Calu3 (cell line): ENCODE data around the gene AKTIP. TPM values are rescaled to one million over a fixed set of nuclear protein-coding genes. Genes with fewer than 3 reads are reported as not detected.

Experiments
- BruUV-seq: library from RNA; stranded (reverse); fragments of 400-500 nt; replicated peaks from 2 replicates; lab custom pipeline; 2021; lab: Mats Ljungman, UMichigan
- CTCF ChIA-PET: fragments of 300-600 bp; sonication (Branson Sonifier 250); formaldehyde crosslinking; loops from one replicate; lab custom pipeline; 2022; ENCODE audit warnings: antibody characterized with exemption; lab: Charles Lee
- DNase-seq: peaks from one replicate; pipeline ENCODE4 v3.0.0; 2022
- H3K27ac Mint-ChIP-seq: one replicate; pipeline ENCODE4 v1.8.0; 2022; ENCODE audit warnings: mixed read lengths; ENCODE audit not compliant: unreplicated experiment
- H3K27me3 Mint-ChIP-seq: one replicate; pipeline ENCODE4 v1.8.0; 2022; ENCODE audit warnings: mixed read lengths; ENCODE audit not compliant: unreplicated experiment
- H3K36me3 Mint-ChIP-seq: one replicate; pipeline ENCODE4 v1.8.0; 2022; ENCODE audit warnings: mild to moderate bottlenecking, moderate library complexity, mixed read lengths; ENCODE audit not compliant: insufficient read depth, unreplicated experiment
- H3K4me1 Mint-ChIP-seq: one replicate; pipeline ENCODE4 v1.8.0; 2022; ENCODE audit warnings: mild to moderate bottlenecking, low read depth, mixed read lengths; ENCODE audit not compliant: unreplicated experiment
- H3K4me3 Mint-ChIP-seq: one replicate; pipeline ENCODE4 v1.8.0; 2022; ENCODE audit warnings: mild to moderate bottlenecking, low read depth, moderate library complexity, mixed read lengths; ENCODE audit not compliant: unreplicated experiment
- H3K9me3 Mint-ChIP-seq: one replicate; pipeline ENCODE4 v1.8.0; 2022; ENCODE audit warnings: low read depth, mixed read lengths; ENCODE audit not compliant: unreplicated experiment
- intact Hi-C: fragments of 100-400 bp; cut with micrococcal nuclease; formaldehyde crosslinking; loops from one replicate; pipeline ENCODE4 v1.10.0; 2022; ENCODE audit not compliant: unreplicated experiment
- total RNA-seq: library from RNA; stranded (reverse); gene quantifications from 2 replicates; pipeline ENCODE4 v1.2.3, GENCODE V29; 2022
- TF ChIP-seq, protein P1 (sequence below): fragments of 200-600 bp; IDR thresholded peaks from one replicate; pipeline ENCODE4 v1.8.0; 2022; ENCODE audit warnings: antibody characterized with exemption; ENCODE audit not compliant: unreplicated experiment

The AKTIP gene
- total RNA-seq, 1 experiment from 2014 or later = 59.4 TPM

DNA sequence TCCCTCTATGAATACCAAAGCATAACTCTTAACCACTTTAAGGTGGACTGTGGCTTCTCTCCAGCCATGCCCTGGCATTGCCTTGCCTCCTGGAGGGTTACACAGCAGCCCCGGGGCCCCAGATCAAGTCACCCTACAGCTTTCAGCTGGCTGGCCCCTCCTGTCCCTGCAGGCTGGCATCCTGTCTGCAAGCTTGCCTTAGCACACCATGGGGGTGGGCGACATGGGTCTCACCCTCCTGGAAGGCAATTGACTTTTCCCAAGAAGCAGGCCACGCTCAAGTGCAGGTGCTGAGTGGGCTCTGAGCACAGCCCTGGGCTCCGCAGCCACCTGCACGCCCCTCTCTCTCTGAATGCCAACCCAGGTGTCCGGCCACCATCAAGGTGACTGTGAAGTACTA lies 25.8 kb upstream of the AKTIP start:
- TF ChIP-seq, protein P1, sequence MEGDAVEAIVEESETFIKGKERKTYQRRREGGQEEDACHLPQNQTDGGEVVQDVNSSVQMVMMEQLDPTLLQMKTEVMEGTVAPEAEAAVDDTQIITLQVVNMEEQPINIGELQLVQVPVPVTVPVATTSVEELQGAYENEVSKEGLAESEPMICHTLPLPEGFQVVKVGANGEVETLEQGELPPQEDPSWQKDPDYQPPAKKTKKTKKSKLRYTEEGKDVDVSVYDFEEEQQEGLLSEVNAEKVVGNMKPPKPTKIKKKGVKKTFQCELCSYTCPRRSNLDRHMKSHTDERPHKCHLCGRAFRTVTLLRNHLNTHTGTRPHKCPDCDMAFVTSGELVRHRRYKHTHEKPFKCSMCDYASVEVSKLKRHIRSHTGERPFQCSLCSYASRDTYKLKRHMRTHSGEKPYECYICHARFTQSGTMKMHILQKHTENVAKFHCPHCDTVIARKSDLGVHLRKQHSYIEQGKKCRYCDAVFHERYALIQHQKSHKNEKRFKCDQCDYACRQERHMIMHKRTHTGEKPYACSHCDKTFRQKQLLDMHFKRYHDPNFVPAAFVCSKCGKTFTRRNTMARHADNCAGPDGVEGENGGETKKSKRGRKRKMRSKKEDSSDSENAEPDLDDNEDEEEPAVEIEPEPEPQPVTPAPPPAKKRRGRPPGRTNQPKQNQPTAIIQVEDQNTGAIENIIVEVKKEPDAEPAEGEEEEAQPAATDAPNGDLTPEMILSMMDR = no peak
- Mint-ChIP-seq H3K27ac (no peak overlapping the region), H3K4me3 (no peak overlapping the region), H3K4me1 (no peaks in the 10 kb centered on the region), H3K9me3 (no peaks in the 10 kb centered on the region), H3K27me3 (peaks cover 47% of the 10 kb centered on the region), H3K36me3 (no peaks in the 10 kb centered on the region)
- no TSS peak for BruUV-seq
- no peak for DNase-seq
- CTCF ChIA-PET = no interaction called here
- intact Hi-C loops = no loop called here

DNA sequence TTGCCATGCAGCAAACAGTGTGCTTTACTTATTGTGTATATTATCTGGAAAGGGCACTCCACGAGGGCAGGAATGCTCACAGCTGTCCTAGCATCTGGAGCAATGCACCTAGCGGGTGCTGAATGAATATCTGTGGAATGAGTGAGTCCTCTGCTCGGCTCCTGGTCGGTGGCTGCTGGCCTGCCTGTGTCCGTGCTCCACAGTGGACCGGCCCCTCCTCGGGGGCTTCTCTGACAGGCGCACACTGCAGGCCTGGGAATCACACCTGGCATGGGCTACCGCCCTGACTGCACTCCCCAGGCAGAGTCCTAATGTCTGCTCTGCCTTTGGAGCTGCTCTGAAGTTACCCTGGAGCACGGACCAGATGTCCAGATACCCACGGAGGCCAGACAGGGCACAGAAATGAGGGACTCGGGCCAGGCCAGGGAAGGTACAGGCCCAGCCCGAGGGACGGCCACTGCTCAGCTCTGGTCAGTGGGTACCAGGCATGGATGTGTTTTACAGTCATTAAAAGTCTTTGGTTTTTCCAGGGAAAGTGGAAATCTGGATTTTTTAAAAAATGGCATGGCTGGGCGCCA lies 21.1 kb upstream of the AKTIP start:
- TF ChIP-seq, protein P1 = no peak
- Mint-ChIP-seq H3K4me1 (no peaks in the 10 kb centered on the region), H3K4me3 (no peak overlapping the region), H3K9me3 (no peaks in the 10 kb centered on the region), H3K27me3 (peaks cover 41% of the 10 kb centered on the region), H3K27ac (no peak overlapping the region), H3K36me3 (no peaks in the 10 kb centered on the region)
- CTCF ChIA-PET = no interaction called here
- intact Hi-C loops = no loop called here
- BruUV-seq = no TSS peak
- DNase-seq = no peak

DNA sequence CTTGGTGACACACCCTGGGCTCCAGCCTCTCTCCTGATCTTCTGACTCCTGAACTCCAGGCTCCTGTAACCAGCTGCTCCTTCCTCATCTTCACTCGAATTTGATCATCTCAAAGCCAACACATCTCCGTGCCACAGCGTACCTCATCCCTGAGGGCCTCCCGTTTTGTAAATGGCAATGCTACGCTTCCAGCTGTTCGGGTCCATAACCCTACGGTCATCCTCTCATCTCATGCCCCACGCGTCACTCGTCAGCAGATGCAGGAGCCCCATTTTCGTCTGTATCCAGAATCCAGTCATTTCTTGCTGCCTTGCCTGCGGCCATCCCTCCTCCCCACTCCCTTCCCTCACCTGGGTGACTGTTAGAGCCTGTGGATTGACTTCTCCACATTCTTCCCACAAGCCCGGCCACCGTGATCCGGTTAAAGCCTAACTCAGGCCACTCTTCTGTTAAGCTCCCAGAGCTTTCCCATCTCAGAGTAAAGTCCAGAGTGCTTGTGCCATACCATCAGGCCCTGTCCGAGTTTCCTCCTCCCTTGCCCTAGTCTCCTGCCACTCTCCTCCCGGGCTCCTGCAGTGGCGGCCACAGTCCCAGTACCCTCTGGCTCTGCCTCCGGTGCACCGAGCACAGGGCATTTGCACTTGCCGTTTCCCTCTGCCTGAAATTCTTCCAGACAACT lies 20.3 kb upstream of the AKTIP start:
- H3K27ac Mint-ChIP-seq = no peak overlapping the region
- TF ChIP-seq, protein P1 = no peak

DNA sequence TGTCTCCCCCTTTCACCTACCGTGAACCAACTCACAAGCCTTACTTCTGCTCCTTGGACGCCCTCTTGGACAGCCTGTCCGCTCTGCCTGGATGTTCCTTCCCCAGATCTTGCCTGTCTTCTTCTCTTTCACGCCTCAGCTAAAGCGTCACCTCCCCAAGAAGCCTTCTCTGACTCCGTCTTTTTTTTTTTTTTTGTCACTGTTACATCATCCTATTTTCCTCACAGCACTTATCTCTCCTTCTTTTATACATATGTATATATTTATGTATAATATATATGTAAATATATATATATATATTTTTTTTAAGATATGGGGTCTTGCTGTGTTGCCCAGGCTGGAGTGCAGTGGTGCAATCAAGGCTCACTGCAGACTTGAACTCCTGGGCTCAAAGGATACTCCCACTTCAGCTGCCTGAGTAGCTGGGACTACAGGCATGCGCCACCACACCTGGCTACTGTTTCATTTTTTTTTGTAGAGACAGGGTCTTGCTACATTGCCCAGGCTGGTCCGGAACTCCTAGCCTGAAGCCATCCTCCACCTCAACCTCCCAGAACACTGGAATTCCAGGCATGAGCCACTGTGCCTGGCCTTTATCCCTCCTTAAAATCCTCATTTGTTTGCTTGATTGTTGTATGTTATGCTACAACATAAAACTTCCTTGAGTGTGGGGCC lies 16.5 kb upstream of the AKTIP start:
- CTCF ChIA-PET = no interaction called here
- Mint-ChIP-seq H3K27me3 (peaks cover 35% of the 10 kb centered on the region), H3K36me3 (no peaks in the 10 kb centered on the region), H3K27ac (no peak overlapping the region), H3K9me3 (no peaks in the 10 kb centered on the region), H3K4me3 (no peak overlapping the region), H3K4me1 (no peaks in the 10 kb centered on the region)
- TF ChIP-seq, protein P1 = no peak
- DNase-seq = no peak
- BruUV-seq = no TSS peak
- intact Hi-C loops = no loop called here

More for the DNA sequence above, 20.3 kb upstream of the AKTIP start:
- CTCF ChIA-PET = no interaction called here
- Mint-ChIP-seq H3K27me3 (peaks cover 42% of the 10 kb centered on the region), H3K9me3 (no peaks in the 10 kb centered on the region), H3K4me1 (no peaks in the 10 kb centered on the region), H3K36me3 (no peaks in the 10 kb centered on the region), H3K4me3 (no peak overlapping the region)
- BruUV-seq = no TSS peak
- no peak for DNase-seq
- intact Hi-C loops = no loop called here
